Measurements from ENCODE around the gene NKAPD1. TPM values are rescaled to one million over a fixed set of nuclear protein-coding genes. Genes with fewer than 3 reads are reported as not detected.
"Not testable (repeated sequence)": the region's sequence is repeated elsewhere in the genome, so short reads cannot be mapped to it uniquely, and the experiment has no call there.

The NKAPD1 gene
- total RNA-seq, 2 donors from 2014 or later = 10.2 to 21.0 TPM

GRCh38 chr11:112087212-112087611 is 13.1 kb downstream of the NKAPD1 start:
- Histone ChIP-seq H3K27ac (peak overlapping the region; percentile 51 to 57), H3K4me1 (ENCODE audit: control insufficient read depth in 1 of 2, low read depth in 2 of 2) (peaks cover 17 to 37% of the 10 kb centered on the region in 2 donors), H3K27me3 (replicated peaks; ENCODE audit: insufficient read depth) (no peaks in the 10 kb centered on the region), H3K9me3 (no peaks in the 10 kb centered on the region), H3K36me3 (peaks cover 52% of the 10 kb centered on the region), H3K4me3 (peak overlapping the region; percentile 81)
- TF ChIP-seq, protein P1, sequence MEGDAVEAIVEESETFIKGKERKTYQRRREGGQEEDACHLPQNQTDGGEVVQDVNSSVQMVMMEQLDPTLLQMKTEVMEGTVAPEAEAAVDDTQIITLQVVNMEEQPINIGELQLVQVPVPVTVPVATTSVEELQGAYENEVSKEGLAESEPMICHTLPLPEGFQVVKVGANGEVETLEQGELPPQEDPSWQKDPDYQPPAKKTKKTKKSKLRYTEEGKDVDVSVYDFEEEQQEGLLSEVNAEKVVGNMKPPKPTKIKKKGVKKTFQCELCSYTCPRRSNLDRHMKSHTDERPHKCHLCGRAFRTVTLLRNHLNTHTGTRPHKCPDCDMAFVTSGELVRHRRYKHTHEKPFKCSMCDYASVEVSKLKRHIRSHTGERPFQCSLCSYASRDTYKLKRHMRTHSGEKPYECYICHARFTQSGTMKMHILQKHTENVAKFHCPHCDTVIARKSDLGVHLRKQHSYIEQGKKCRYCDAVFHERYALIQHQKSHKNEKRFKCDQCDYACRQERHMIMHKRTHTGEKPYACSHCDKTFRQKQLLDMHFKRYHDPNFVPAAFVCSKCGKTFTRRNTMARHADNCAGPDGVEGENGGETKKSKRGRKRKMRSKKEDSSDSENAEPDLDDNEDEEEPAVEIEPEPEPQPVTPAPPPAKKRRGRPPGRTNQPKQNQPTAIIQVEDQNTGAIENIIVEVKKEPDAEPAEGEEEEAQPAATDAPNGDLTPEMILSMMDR (IDR thresholded peaks at IDR 0.05) = no peak
- ATAC-seq (ENCODE audit: insufficient number of reproducible peaks, low FRiP score, low read depth) (no peak), DNase-seq (ENCODE audit: low spot score) (no peak)

GRCh38 chr11:112095302-112095701 is 21.2 kb downstream of the NKAPD1 start:
- H3K4me3 ChIP-seq; DNase-seq (ENCODE audit: low spot score); H3K4me1 ChIP-seq (ENCODE audit: control insufficient read depth in 1 of 2, low read depth in 2 of 2); H3K9me3 ChIP-seq; H3K27me3 ChIP-seq (replicated peaks; ENCODE audit: insufficient read depth); ATAC-seq (ENCODE audit: insufficient number of reproducible peaks, low FRiP score, low read depth); H3K27ac ChIP-seq: not testable (repeated sequence)
- H3K36me3 ChIP-seq = peaks cover 20% of the 10 kb centered on the region

GRCh38 chr11:112096194-112096593 is 22.1 kb downstream of the NKAPD1 start:
- Histone ChIP-seq H3K9me3 (no peaks in the 10 kb centered on the region), H3K27me3 (replicated peaks; ENCODE audit: insufficient read depth) (no peaks in the 10 kb centered on the region), H3K27ac (no peak overlapping the region), H3K4me3 (no peak overlapping the region), H3K36me3 (peaks cover 13% of the 10 kb centered on the region), H3K4me1 (ENCODE audit: control insufficient read depth in 1 of 2, low read depth in 2 of 2) (no peaks in the 10 kb centered on the region)
- DNase-seq (ENCODE audit: low spot score) (no peak), ATAC-seq (ENCODE audit: insufficient number of reproducible peaks, low FRiP score, low read depth) (no peak)
- TF ChIP-seq, protein P1 (IDR thresholded peaks at IDR 0.05) = no peak

DNA sequence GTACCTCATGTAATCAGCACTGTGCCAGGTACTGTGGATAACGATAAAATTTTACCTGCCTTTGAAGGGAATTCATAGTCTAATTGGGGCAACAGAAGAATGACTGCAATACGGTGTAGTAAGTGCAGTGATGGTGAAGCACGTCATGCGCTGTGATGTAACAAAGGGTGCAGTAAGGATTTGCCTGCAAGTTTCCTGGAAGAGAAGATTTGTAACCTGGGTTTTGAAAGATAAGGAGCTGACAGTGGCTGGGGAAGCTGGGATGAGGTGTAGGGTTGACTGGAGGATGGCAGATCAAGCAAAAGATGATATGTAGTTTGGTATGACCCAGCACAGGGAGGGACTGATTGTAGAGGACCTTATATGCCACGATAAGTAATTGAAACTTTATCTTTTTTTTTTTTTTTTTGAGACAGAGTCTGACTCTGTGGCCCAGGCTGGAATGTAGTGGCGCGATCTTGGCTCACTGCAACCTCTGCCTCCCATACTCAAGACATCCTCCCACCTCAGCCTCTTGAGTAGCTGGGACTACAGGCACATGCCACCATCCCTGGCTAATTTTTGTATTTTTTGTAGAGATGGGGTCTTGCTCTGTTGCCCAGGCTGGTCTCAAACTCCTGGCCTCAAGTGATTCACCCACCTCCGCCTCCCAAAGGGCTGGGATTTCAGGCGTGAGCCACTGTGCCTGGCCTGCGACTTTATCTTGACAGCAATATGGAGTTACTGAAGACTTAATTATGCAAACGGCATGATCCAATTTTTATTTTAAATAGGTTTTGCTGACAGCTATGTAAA is 23.8 kb downstream of the NKAPD1 start:
- no peak for ATAC-seq (ENCODE audit: insufficient number of reproducible peaks, low FRiP score, low read depth)
- H3K4me1 ChIP-seq (ENCODE audit: control insufficient read depth in 1 of 2, low read depth in 2 of 2) = no peaks in the 10 kb centered on the region

DNA sequence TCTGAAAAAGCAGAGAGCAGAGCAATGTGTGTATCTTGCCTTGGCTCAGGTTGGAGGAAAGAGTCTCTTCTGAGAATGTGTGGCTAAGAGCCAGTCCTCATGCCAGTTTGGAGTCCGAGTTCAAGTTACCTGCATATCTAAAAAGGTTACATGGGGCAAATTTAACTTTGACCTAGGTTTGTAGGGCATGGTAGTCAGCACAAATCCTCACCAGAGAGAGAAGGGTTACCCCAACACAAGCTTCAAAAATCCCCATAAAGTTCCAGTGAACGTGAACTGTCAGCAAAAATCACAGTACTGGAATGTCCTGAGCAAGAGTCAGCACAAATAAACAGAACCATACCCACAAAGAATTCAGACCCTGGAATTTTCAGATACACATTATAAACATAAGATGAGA is 26.4 kb downstream of the NKAPD1 start:
- DNase-seq (ENCODE audit: low spot score) (no peak), ATAC-seq (ENCODE audit: insufficient number of reproducible peaks, low FRiP score, low read depth) (no peak)
- TF ChIP-seq, protein P1 (IDR thresholded peaks at IDR 0.05) = no peak
- Histone ChIP-seq H3K36me3 (peaks cover 4% of the 10 kb centered on the region), H3K27ac (no peak overlapping the region), H3K27me3 (replicated peaks; ENCODE audit: insufficient read depth) (no peaks in the 10 kb centered on the region), H3K4me3 (no peak overlapping the region), H3K4me1 (ENCODE audit: control insufficient read depth in 1 of 2, low read depth in 2 of 2) (no peaks in the 10 kb centered on the region), H3K9me3 (no peaks in the 10 kb centered on the region)

More for the DNA sequence above, 23.8 kb downstream of the NKAPD1 start:
- H3K36me3 ChIP-seq = peaks cover 7% of the 10 kb centered on the region
- H3K9me3 ChIP-seq = no peaks in the 10 kb centered on the region
- no peak overlapping the region for H3K27ac ChIP-seq
- H3K4me3 ChIP-seq = no peak overlapping the region
- DNase-seq (ENCODE audit: low spot score) = no peak
- TF ChIP-seq, protein P1 (IDR thresholded peaks at IDR 0.05) = no peak
- no peaks in the 10 kb centered on the region for H3K27me3 ChIP-seq (replicated peaks; ENCODE audit: insufficient read depth)

Data from thoracic aorta (tissue), 2 donors.